Lower lobe of right lung (tissue), 2 donors: Measurements from ENCODE around the gene BEST2. TPM values are rescaled to one million over a fixed set of nuclear protein-coding genes. Genes with fewer than 3 reads are reported as not detected.

Experiments
- ATAC-seq, 2 donors: fragments of 200-7000 bp; cut with Tn5 transposase; one replicate each; pipeline ENCODE4 v1.9.1; 2020 to 2022; ENCODE audit warnings: mild to moderate bottlenecking in 2 of 2, moderate library complexity in 2 of 2
- DNase-seq: peaks from one replicate; pipeline ENCODE4 v3.0.0-alpha.2; 2020
- H3K27ac ChIP-seq: fragments of 200-600 bp; one replicate; pipeline ENCODE4 v1.8.0; 2022
- H3K27me3 ChIP-seq: fragments of 200-600 bp; one replicate; pipeline ENCODE4 v1.8.0; 2022; ENCODE audit warnings: low read depth
- H3K36me3 ChIP-seq: fragments of 200-600 bp; one replicate; pipeline ENCODE4 v1.8.0; 2022; ENCODE audit warnings: mild to moderate bottlenecking
- H3K4me1 ChIP-seq: fragments of 200-600 bp; one replicate; pipeline ENCODE4 v1.8.0; 2022
- H3K4me3 ChIP-seq: fragments of 200-600 bp; one replicate; pipeline ENCODE4 v1.8.0; 2022; ENCODE audit warnings: mild to moderate bottlenecking
- H3K9me3 ChIP-seq: fragments of 200-600 bp; one replicate; pipeline ENCODE4 v1.8.0; 2022
- intact Hi-C: fragments of 100-400 bp; cut with DNase I; formaldehyde crosslinking; loops from one replicate; pipeline ENCODE4 v1.11.0; 2022
- long read RNA-seq: library from polyadenylated mRNA; unstranded; transcript quantifications from one replicate; pipeline ENCODE4 v2.0.0, GENCODE V29; 2021
- total RNA-seq: library from RNA; stranded (reverse); fragmentation: NEBNext Ultra II Directional; extraction: Animal tissue kit (Norgen Biotek cat#: 25700); gene quantifications from one replicate; pipeline ENCODE4 v1.2.1, GENCODE V29; 2021
- TF ChIP-seq, protein P1 (sequence below): fragments of 200-600 bp; IDR thresholded peaks from one replicate; pipeline ENCODE4 v1.8.0; 2022; ENCODE audit warnings: antibody characterized with exemption, mild to moderate bottlenecking
- donor health status: DM: no; HTN: yes; CAD: no; lungs with severe emphysema.

The BEST2 gene
- not detected for total RNA-seq
- long read RNA-seq: 0 reads

DNA sequence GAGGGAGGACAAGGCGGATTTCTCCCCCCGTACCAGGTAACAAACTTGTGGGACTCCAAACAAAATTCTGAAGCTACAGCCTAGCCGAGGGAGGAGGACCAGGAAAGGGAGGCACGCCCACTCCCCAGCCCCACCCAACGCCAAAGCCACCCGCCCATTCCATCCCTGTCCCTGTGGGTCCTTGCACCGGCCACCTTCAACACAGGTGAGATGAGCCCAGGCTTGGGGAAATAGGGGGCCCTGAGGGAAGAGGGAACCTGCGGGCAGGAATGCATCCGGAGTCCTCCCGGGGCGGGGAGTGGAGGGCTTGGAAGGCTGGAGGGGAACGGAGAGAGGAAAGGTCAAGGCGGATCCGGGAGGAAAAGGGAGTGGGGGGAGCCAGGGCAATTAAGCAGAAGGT, at the start of gene BEST2:
Gene BEST2 (plus strand): TSS at position 157 of the 400 bp plus-strand sequence. CDS start 802 bp downstream, outside the sequence.
- H3K36me3 ChIP-seq: peaks cover 16% of the 10 kb centered on the region
- no peak within 1 kb of the TSS for H3K4me3 ChIP-seq
- no peak for DNase-seq
- TF ChIP-seq, protein P1, sequence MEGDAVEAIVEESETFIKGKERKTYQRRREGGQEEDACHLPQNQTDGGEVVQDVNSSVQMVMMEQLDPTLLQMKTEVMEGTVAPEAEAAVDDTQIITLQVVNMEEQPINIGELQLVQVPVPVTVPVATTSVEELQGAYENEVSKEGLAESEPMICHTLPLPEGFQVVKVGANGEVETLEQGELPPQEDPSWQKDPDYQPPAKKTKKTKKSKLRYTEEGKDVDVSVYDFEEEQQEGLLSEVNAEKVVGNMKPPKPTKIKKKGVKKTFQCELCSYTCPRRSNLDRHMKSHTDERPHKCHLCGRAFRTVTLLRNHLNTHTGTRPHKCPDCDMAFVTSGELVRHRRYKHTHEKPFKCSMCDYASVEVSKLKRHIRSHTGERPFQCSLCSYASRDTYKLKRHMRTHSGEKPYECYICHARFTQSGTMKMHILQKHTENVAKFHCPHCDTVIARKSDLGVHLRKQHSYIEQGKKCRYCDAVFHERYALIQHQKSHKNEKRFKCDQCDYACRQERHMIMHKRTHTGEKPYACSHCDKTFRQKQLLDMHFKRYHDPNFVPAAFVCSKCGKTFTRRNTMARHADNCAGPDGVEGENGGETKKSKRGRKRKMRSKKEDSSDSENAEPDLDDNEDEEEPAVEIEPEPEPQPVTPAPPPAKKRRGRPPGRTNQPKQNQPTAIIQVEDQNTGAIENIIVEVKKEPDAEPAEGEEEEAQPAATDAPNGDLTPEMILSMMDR: no peak
- H3K27ac ChIP-seq: no peak within 1 kb of the TSS
- intact Hi-C loops: no loop called here
- peaks cover 4% of the 10 kb centered on the region for H3K9me3 ChIP-seq
- H3K27me3 ChIP-seq: peaks cover 21% of the 10 kb centered on the region
- ATAC-seq: no peak
- H3K4me1 ChIP-seq: peaks cover 6% of the 10 kb centered on the region

DNA sequence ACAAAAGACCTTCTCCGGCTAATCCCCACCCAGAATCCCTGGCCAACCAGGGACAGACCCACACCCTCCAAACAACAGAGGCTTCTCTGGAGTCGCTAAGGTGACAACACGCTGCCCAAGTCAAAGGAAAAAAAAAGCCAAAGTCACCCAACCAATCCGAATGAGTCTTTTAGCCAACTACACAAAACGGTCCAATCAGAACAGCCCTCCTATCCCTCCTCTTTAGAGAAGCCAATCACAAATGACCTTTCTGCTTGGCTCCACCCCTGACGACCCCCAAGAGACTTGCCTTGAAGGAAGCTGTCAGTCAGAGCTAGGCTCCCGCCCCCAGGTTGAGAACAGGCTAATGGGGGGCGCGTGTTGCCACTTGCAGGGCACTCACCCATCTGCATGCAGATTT, 48.5 kb upstream of the BEST2 start:
- Histone ChIP-seq H3K4me1 (no peaks in the 10 kb centered on the region), H3K36me3 (peaks cover 92% of the 10 kb centered on the region), H3K27me3 (no peaks in the 10 kb centered on the region), H3K4me3 (no peak overlapping the region), H3K9me3 (no peaks in the 10 kb centered on the region), H3K27ac (no peak overlapping the region)
- intact Hi-C loops: no loop called here
- TF ChIP-seq, protein P1: no peak
- no peak for ATAC-seq
- DNase-seq: no peak

DNA sequence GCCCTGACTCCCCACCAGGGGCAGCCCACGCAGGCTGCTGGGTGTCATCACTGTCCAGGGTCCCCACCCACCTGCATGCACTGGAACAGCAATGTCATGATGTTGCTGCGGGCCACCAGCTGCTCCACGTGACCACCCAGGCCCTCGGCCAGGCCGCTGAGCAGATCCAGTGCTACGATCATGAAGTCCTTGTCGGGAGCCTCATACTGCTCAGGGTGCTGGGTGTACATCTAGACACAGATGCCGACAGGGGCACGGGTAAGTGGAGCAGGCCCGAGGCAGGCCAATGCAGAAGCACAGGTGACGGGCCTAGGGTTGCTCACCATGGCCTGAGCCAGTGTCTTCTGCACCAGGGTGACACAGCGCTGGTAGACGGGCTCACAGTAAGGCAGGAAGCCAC, 46.4 kb upstream of the BEST2 start:
- Histone ChIP-seq H3K27ac (no peak overlapping the region), H3K4me1 (no peaks in the 10 kb centered on the region), H3K27me3 (no peaks in the 10 kb centered on the region), H3K4me3 (no peak overlapping the region), H3K36me3 (peaks cover 100% of the 10 kb centered on the region), H3K9me3 (no peaks in the 10 kb centered on the region)
- intact Hi-C loops: no loop called here
- ATAC-seq (no peak), DNase-seq (no peak)
- TF ChIP-seq, protein P1: no peak

DNA sequence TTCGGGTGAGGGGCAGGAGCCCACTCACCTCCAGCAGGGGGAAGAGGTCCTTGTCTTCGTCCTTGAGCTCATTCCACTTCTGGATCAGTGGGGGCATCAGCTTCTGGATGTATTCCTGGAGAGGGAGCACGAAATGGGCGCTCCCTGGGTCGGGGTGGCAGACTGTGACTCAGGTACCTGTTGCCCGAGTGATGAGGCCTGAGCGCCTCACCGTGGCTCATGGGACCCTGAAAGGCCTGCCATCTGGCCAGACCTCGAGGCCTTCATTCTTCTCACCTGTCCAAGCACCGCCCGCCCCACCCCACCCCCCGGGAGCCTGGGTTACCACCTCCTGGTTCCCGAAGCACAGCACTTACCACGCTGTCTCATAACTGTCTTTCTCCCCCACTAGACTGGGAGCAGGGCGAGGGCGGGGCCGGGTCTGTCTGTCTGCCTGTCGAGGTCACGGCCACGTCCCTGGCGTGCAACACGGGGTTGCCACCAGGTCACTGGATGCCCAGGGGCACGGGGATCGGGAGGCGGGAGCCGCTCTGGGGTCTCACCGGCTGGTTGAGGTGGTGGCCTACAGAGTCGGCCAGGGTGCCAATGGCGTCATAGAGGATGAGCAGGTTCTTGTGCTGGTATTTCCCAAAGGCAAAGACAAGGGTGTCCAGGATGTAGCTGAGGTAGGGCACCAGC, 45.8 kb upstream of the BEST2 start:
- Histone ChIP-seq H3K4me1 (no peaks in the 10 kb centered on the region), H3K27ac (no peak overlapping the region), H3K36me3 (peaks cover 100% of the 10 kb centered on the region), H3K27me3 (no peaks in the 10 kb centered on the region), H3K4me3 (no peak overlapping the region), H3K9me3 (no peaks in the 10 kb centered on the region)
- no peak for ATAC-seq
- DNase-seq: no peak
- intact Hi-C loops: no loop called here
- TF ChIP-seq, protein P1: no peak

DNA sequence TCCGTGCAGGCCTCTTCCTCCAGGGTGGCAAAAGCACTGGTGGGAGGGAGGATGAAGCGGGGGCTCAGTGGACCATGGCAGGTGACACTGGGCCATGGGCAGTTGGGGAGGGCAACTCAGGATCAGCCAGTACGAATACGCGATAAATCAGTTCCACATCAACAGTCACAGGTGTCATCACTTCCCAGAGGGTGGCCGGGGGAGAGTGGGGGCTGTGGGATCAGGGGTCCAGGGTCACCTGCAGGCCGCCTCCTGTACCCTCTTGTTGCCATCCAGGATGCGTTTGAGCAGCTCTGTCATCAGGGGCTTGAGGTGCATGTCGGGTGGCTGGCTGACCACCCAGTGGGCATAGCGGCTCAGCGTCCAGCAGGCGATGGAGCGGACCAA, 45.3 kb upstream of the BEST2 start:
- Histone ChIP-seq H3K27ac (no peak overlapping the region), H3K4me1 (no peaks in the 10 kb centered on the region), H3K36me3 (peaks cover 100% of the 10 kb centered on the region), H3K9me3 (no peaks in the 10 kb centered on the region), H3K27me3 (no peaks in the 10 kb centered on the region), H3K4me3 (no peak overlapping the region)
- TF ChIP-seq, protein P1: no peak
- intact Hi-C loops: no loop called here
- ATAC-seq: no peak
- no peak for DNase-seq
